H9 (cell line): ENCODE measurements around the gene CD7. TPM values are rescaled to one million over a fixed set of nuclear protein-coding genes. Genes with fewer than 3 reads are reported as not detected.

ENCODE experiments used
- DNase-seq: peaks from one replicate; pipeline ENCODE4 v3.0.0-alpha.2; 2017
- H2AFZ ChIP-seq: one replicate; pipeline ENCODE4 v1.6.1; 2013; ENCODE audit warnings: mild to moderate bottlenecking, low read length, control low read depth, moderate library complexity
- H2AK5ac ChIP-seq: 2 replicates; pipeline ENCODE4 v1.6.1; 2013; ENCODE audit warnings: low read length, control low read depth, mixed read lengths; ENCODE audit not compliant: insufficient read length
- H2BK120ac ChIP-seq: one replicate; pipeline ENCODE4 v1.6.1; 2013; ENCODE audit warnings: low read depth, mild to moderate bottlenecking, low read length, control low read depth, inconsistent platforms; ENCODE audit not compliant: poor library complexity, severe bottlenecking
- H2BK12ac ChIP-seq: 2 replicates; pipeline ENCODE4 v1.6.1; 2013; ENCODE audit warnings: low read length, control low read depth, mixed read lengths, low read depth; ENCODE audit not compliant: insufficient read length
- H2BK15ac ChIP-seq: 2 replicates; pipeline ENCODE4 v1.6.1; 2013; ENCODE audit warnings: low read depth, low read length, control low read depth
- H2BK20ac ChIP-seq: one replicate; pipeline ENCODE4 v1.6.1; 2013; ENCODE audit warnings: low read depth, mild to moderate bottlenecking, low read length, control low read depth, inconsistent platforms; ENCODE audit not compliant: poor library complexity, severe bottlenecking
- H2BK5ac ChIP-seq: 2 replicates; pipeline ENCODE4 v1.6.1; 2013; ENCODE audit warnings: low read length, control low read depth, mixed read lengths; ENCODE audit not compliant: insufficient read length
- H3K14ac ChIP-seq: 2 replicates; pipeline ENCODE4 v1.6.1; 2013; ENCODE audit warnings: low read length, control low read depth; ENCODE audit not compliant: insufficient read depth
- H3K18ac ChIP-seq: 2 replicates; pipeline ENCODE4 v1.6.1; 2013; ENCODE audit warnings: low read depth, mild to moderate bottlenecking, mixed read lengths, low read length, control low read depth; ENCODE audit not compliant: insufficient read length
- H3K23ac ChIP-seq: 2 replicates; pipeline ENCODE4 v1.6.1; 2013; ENCODE audit warnings: low read length, control low read depth, mixed read lengths, low read depth; ENCODE audit not compliant: insufficient read length
- H3K23me2 ChIP-seq: 2 replicates; pipeline ENCODE4 v1.6.1; 2013; ENCODE audit warnings: low read depth, mild to moderate bottlenecking, mixed read lengths, low read length, control low read depth; ENCODE audit not compliant: insufficient read length, poor library complexity, severe bottlenecking
- H3K27ac ChIP-seq: 2 replicates; pipeline ENCODE4 v1.5.1; 2013; ENCODE audit warnings: low read length, control low read depth, mixed read lengths, low read depth; ENCODE audit not compliant: insufficient read length
- H3K27me3 ChIP-seq: 2 replicates; pipeline ENCODE4 v1.6.1; 2013; ENCODE audit warnings: low read length, control low read depth, inconsistent platforms; ENCODE audit not compliant: insufficient read depth
- H3K4ac ChIP-seq: 2 replicates; pipeline ENCODE4 v1.6.1; 2013; ENCODE audit warnings: low read depth, mild to moderate bottlenecking, control low read depth, inconsistent platforms, low read length, moderate library complexity
- H3K4me1 ChIP-seq: 2 replicates; pipeline ENCODE4 v1.6.1; 2013; ENCODE audit warnings: low read length, control low read depth, inconsistent platforms; ENCODE audit not compliant: insufficient read depth
- H3K4me2 ChIP-seq: 2 replicates; pipeline ENCODE4 v1.6.1; 2013; ENCODE audit warnings: low read length, control low read depth, mixed read lengths; ENCODE audit not compliant: insufficient read length, insufficient read depth
- H3K56ac ChIP-seq: 2 replicates; pipeline ENCODE4 v1.6.1; 2013; ENCODE audit warnings: low read depth, mild to moderate bottlenecking, mixed read lengths, low read length, control low read depth; ENCODE audit not compliant: insufficient read length
- H3K79me1 ChIP-seq: 2 replicates; pipeline ENCODE4 v1.6.1; 2013; ENCODE audit warnings: low read depth, mild to moderate bottlenecking, moderate library complexity, low read length, control low read depth, inconsistent platforms; ENCODE audit not compliant: insufficient read depth, poor library complexity, severe bottlenecking
- H3K79me2 ChIP-seq: 2 replicates; pipeline ENCODE4 v1.6.1; 2013; ENCODE audit warnings: low read length, control low read depth, inconsistent platforms; ENCODE audit not compliant: insufficient read depth
- H3K9ac ChIP-seq: 2 replicates; pipeline ENCODE4 v1.6.1; 2013; ENCODE audit warnings: low read length, control low read depth, mixed read lengths; ENCODE audit not compliant: insufficient read length; ENCODE audit errors: extremely low read depth
- H3K9me3 ChIP-seq: one replicate; pipeline ENCODE4 v1.6.1; 2013; ENCODE audit warnings: low read depth, low read length, inconsistent platforms; ENCODE audit not compliant: control insufficient read depth
- H3T11ph ChIP-seq: one replicate; pipeline ENCODE4 v1.6.1; 2013; ENCODE audit warnings: mild to moderate bottlenecking, low read length, control low read depth, inconsistent platforms
- H4K20me1 ChIP-seq: one replicate; pipeline ENCODE4 v1.6.1; 2013; ENCODE audit not compliant: control insufficient read depth, insufficient read length, insufficient read depth
- H4K5ac ChIP-seq: 2 replicates; pipeline ENCODE4 v1.6.1; 2013; ENCODE audit warnings: low read depth, mild to moderate bottlenecking, mixed read lengths, low read length, control low read depth; ENCODE audit not compliant: insufficient read length
- H4K8ac ChIP-seq: replicated peaks from 2 replicates; pipeline ENCODE4 v1.6.1; 2013; ENCODE audit warnings: low read length, control low read depth, mixed read lengths, low read depth; ENCODE audit not compliant: insufficient read length
- H4K91ac ChIP-seq: 2 replicates; pipeline ENCODE4 v1.6.1; 2013; ENCODE audit warnings: low read depth, mild to moderate bottlenecking, moderate library complexity, mixed read lengths, low read length, control low read depth; ENCODE audit not compliant: insufficient read length
- H3K27ac Mint-ChIP-seq, 3 experiments: 2 replicates in 2 of 3; 3 replicates in 1 of 3; pipeline ENCODE4 v1.8.0; 2020 to 2021; ENCODE audit warnings: mixed read lengths in 3 of 3, mild to moderate bottlenecking in 1 of 3, moderate library complexity in 1 of 3
- H3K27me3 Mint-ChIP-seq: 2 replicates; pipeline ENCODE4 v1.8.0; 2021; ENCODE audit warnings: low read depth, mild to moderate bottlenecking, moderate library complexity, mixed read lengths
- H3K36me3 Mint-ChIP-seq, 3 experiments: 2 replicates in 2 of 3; 3 replicates in 1 of 3; pipeline ENCODE4 v1.8.0; 2020 to 2021; ENCODE audit warnings: low read depth in 3 of 3, mixed read lengths in 3 of 3; ENCODE audit not compliant: insufficient read depth in 1 of 3
- H3K4me1 Mint-ChIP-seq, 2 experiments: 2 replicates each; pipeline ENCODE4 v1.8.0; 2020; ENCODE audit warnings: mixed read lengths in 2 of 2
- H3K4me3 Mint-ChIP-seq, 2 experiments: 2 replicates in 1 of 2; 3 replicates in 1 of 2; pipeline ENCODE4 v1.8.0; 2020 to 2021; ENCODE audit warnings: mild to moderate bottlenecking in 2 of 2, mixed read lengths in 2 of 2, moderate library complexity in 1 of 2
- H3K9me3 Mint-ChIP-seq, 2 experiments: 2 replicates in 1 of 2; 3 replicates in 1 of 2; pipeline ENCODE4 v1.8.0; 2020; ENCODE audit warnings: mild to moderate bottlenecking in 2 of 2, mixed read lengths in 2 of 2, moderate library complexity in 1 of 2
- CTCF ChIP-seq: fragments of 200-600 bp; sonication (generic); conservative IDR thresholded peaks from 3 replicates; pipeline ENCODE4 v1.8.0; 2021; ENCODE audit warnings: antibody characterized with exemption, mild to moderate bottlenecking
- WGBS: extraction: QIAGEN DNeasy Blood & Tissue Kit; methylation state at CpG from one replicate; pipeline ENCODE4 v1.1.7; 2013; ENCODE audit warnings: missing lambda C conversion rate, low lambda C conversion rate, mixed read lengths; ENCODE audit not compliant: insufficient read length; ENCODE audit errors: extremely low coverage; 5-methylcytosine and 5-hydroxymethylcytosine counted together
- total RNA-seq: library from RNA; stranded (reverse); gene quantifications from 2 replicates; pipeline ENCODE4 v1.2.1, GENCODE V29; 2021

Gene CD7
- total RNA-seq, 1 experiment from 2014 or later = 0.35 TPM

GRCh38 chr17:82299452-82299851 lies 18.0 kb downstream of the CD7 start:
- H2BK12ac ChIP-seq = no peak overlapping the region
- no peak overlapping the region for H3K18ac ChIP-seq
- H3K23ac ChIP-seq = no peak overlapping the region
- no peak for TF ChIP-seq CTCF
- no peak overlapping the region for H3K27ac ChIP-seq
- no peaks in the 10 kb centered on the region for H3K27me3 ChIP-seq
- H4K8ac ChIP-seq = no peak overlapping the region
- no CpG with 5 or more reads among the region's 10 CpGs for WGBS
- H3T11ph ChIP-seq = no peak overlapping the region
- H3K27ac Mint-ChIP-seq = no peak overlapping the region
- H3K79me1 ChIP-seq = no peaks in the 10 kb centered on the region
- H2BK15ac ChIP-seq = no peak overlapping the region
- no peak overlapping the region for H3K4ac ChIP-seq
- no peak overlapping the region for H2AFZ ChIP-seq
- peaks cover 3% of the 10 kb centered on the region for H3K23me2 ChIP-seq
- no peak overlapping the region for H4K91ac ChIP-seq
- no peaks in the 10 kb centered on the region for H3K9me3 ChIP-seq
- H3K36me3 Mint-ChIP-seq = no peaks in the 10 kb centered on the region
- H2BK20ac ChIP-seq = no peak overlapping the region
- no peak overlapping the region for H3K56ac ChIP-seq
- H2BK5ac ChIP-seq = no peak overlapping the region
- H3K4me1 Mint-ChIP-seq = peaks cover 7 to 27% of the 10 kb centered on the region in 2 experiments; a peak in 3 of 4 replicates
- H4K20me1 ChIP-seq = no peaks in the 10 kb centered on the region
- DNase-seq = peak; percentile 76
- H3K79me2 ChIP-seq = no peaks in the 10 kb centered on the region
- no peaks in the 10 kb centered on the region for H3K9me3 Mint-ChIP-seq
- no peak overlapping the region for H3K14ac ChIP-seq
- H3K4me2 ChIP-seq = no peak overlapping the region
- H4K5ac ChIP-seq = no peak overlapping the region
- H3K4me1 ChIP-seq = no peaks in the 10 kb centered on the region; the same call in 1 of the 2 replicates
- 0 out of 5 replicates have a peak overlapping the region, but pooled peaks of 1 of the 2 experiments have one; percentile 23 for H3K4me3 Mint-ChIP-seq
- H3K9ac ChIP-seq = no peak overlapping the region
- no peak overlapping the region for H2BK120ac ChIP-seq
- H3K27me3 Mint-ChIP-seq = peaks cover 42% of the 10 kb centered on the region
- H2AK5ac ChIP-seq = no peak overlapping the region
